ENCODE results near the gene ANKRD33B.
"Not testable (repeated sequence)": the region's sequence is repeated elsewhere in the genome, so short reads cannot be mapped to it uniquely, and the experiment has no call there.

The ANKRD33B gene

GRCh38 chr5:10617103-10617502, 53.2 kb downstream of the ANKRD33B start:
- no peak for DNase-seq (ENCODE audit: low spot score)

- no peak for DNase-seq (ENCODE audit: low spot score)
These were observed 54.4 kb downstream of the ANKRD33B start for GRCh38 chr5:10618311-10618710.

- DNase-seq (ENCODE audit: low spot score), result no peak
These were observed 55.8 kb downstream of the ANKRD33B start for GRCh38 chr5:10619649-10620048.

- DNase-seq (ENCODE audit: low spot score), result no peak
These were observed 56.5 kb downstream of the ANKRD33B start for GRCh38 chr5:10620346-10620745.

- no peak for DNase-seq (ENCODE audit: low spot score)
These were observed 58.0 kb downstream of the ANKRD33B start for GRCh38 chr5:10621832-10622231.

GRCh38 chr5:10622810-10623209, 58.9 kb downstream of the ANKRD33B start:
- no peak for DNase-seq (ENCODE audit: low spot score)

- DNase-seq (ENCODE audit: low spot score), result no peak
These were observed 59.5 kb downstream of the ANKRD33B start for GRCh38 chr5:10623305-10623910.

- no peak for DNase-seq (ENCODE audit: low spot score)
These were observed 60.3 kb downstream of the ANKRD33B start for GRCh38 chr5:10624206-10624605.

GRCh38 chr5:10624679-10625078, 60.8 kb downstream of the ANKRD33B start:
- no peak for DNase-seq (ENCODE audit: low spot score)

GRCh38 chr5:10625700-10626472, 62.0 kb downstream of the ANKRD33B start:
- no peak for DNase-seq (ENCODE audit: low spot score)

- DNase-seq (ENCODE audit: low spot score), result no peak
These were observed 62.7 kb downstream of the ANKRD33B start for GRCh38 chr5:10626473-10627013.

GRCh38 chr5:10627160-10627701, 63.4 kb downstream of the ANKRD33B start:
- no peak for DNase-seq (ENCODE audit: low spot score)

- no peak for DNase-seq (ENCODE audit: low spot score)
These were observed 64.7 kb downstream of the ANKRD33B start for GRCh38 chr5:10628601-10629000.

GRCh38 chr5:10629682-10630081, 65.8 kb downstream of the ANKRD33B start:
- no peak for DNase-seq (ENCODE audit: low spot score)

- DNase-seq (ENCODE audit: low spot score), result no peak
These were observed 66.3 kb downstream of the ANKRD33B start for GRCh38 chr5:10630126-10630525.

- not testable (repeated sequence) for DNase-seq (ENCODE audit: low spot score)
These were observed 66.9 kb downstream of the ANKRD33B start for GRCh38 chr5:10630744-10631143.

GRCh38 chr5:10631316-10631996, 67.6 kb downstream of the ANKRD33B start:
- DNase-seq (ENCODE audit: low spot score), result no peak

- no peak for DNase-seq (ENCODE audit: low spot score)
These were observed 68.4 kb downstream of the ANKRD33B start for GRCh38 chr5:10632110-10632761.

- no peak for DNase-seq (ENCODE audit: low spot score)
These were observed 69.6 kb downstream of the ANKRD33B start for GRCh38 chr5:10633271-10634049.

GRCh38 chr5:10634050-10634449, 70.2 kb downstream of the ANKRD33B start:
- no peak for DNase-seq (ENCODE audit: low spot score)

GRCh38 chr5:10634562-10634961, 70.7 kb downstream of the ANKRD33B start:
- DNase-seq (ENCODE audit: low spot score), result no peak
